GM13976 (cell line): Measurements from ENCODE around the gene ARHGEF10L.

ENCODE experiments used
- DNase-seq: peaks from one replicate; pipeline ENCODE4 v3.0.0; 2012; ENCODE audit warnings: low spot score
- in situ Hi-C: fragments of 300-500 bp; cut with MboI; formaldehyde crosslinking; loops from one replicate; pipeline ENCODE4 v1.12.0; 2022; ENCODE audit warnings: low sequenced_read_pairs, mixed read lengths, inconsistent platforms; ENCODE audit not compliant: unreplicated experiment
- TF ChIP-seq, protein P1 (sequence below): IDR thresholded peaks from 2 replicates; pipeline ENCODE4 v1.5.1; 2012; ENCODE audit warnings: borderline replicate concordance, mild to moderate bottlenecking; ENCODE audit not compliant: insufficient read depth; ENCODE audit errors: extremely low read depth, missing control alignments, control extremely low read depth

The ARHGEF10L gene

DNA sequence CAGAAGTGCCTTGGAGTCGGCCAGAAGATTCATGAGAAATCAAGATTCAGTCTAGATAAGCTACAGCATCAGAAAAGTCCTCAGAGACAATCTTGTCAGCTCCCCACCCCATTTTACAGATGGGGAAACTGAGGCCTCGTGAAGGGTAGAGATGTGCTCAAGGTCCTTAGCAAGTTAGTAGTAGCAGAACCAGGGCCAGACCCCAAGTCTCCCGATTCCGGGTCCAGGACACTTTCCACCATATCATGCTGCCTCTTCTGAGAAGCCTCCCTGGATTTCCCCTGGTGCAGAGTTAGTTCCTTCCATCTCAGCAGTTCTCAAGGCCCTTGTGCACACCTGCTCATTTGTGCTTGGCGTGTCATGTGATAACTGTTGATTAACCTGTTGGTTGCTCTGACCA is 124.1 kb downstream of the ARHGEF10L start:
- in situ Hi-C loops: no loop called here
- TF ChIP-seq, protein P1, sequence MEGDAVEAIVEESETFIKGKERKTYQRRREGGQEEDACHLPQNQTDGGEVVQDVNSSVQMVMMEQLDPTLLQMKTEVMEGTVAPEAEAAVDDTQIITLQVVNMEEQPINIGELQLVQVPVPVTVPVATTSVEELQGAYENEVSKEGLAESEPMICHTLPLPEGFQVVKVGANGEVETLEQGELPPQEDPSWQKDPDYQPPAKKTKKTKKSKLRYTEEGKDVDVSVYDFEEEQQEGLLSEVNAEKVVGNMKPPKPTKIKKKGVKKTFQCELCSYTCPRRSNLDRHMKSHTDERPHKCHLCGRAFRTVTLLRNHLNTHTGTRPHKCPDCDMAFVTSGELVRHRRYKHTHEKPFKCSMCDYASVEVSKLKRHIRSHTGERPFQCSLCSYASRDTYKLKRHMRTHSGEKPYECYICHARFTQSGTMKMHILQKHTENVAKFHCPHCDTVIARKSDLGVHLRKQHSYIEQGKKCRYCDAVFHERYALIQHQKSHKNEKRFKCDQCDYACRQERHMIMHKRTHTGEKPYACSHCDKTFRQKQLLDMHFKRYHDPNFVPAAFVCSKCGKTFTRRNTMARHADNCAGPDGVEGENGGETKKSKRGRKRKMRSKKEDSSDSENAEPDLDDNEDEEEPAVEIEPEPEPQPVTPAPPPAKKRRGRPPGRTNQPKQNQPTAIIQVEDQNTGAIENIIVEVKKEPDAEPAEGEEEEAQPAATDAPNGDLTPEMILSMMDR: no peak
- no peak for DNase-seq

DNA sequence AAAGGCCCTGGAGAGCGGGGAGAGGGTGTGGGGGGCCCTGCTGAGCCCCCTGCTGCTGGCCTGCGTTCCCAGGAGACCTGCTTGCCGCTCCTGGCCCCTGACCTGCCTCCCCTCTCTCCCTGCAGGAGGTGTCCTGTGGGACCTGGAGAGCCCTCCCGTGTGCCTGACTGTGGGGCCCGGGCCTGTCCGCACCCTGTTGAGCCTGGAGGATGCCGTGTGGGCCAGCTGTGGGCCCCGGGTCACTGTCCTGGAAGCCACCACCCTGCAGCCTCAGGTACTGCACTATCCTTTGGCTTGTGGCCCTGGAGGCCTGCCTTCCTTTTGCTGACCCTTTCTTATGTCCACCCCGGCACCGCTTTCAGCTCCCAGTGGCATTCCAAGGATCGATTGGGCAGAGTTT is 124.8 kb downstream of the ARHGEF10L start:
- in situ Hi-C loops: no loop called here
- DNase-seq: no peak
- TF ChIP-seq, protein P1: no peak

DNA sequence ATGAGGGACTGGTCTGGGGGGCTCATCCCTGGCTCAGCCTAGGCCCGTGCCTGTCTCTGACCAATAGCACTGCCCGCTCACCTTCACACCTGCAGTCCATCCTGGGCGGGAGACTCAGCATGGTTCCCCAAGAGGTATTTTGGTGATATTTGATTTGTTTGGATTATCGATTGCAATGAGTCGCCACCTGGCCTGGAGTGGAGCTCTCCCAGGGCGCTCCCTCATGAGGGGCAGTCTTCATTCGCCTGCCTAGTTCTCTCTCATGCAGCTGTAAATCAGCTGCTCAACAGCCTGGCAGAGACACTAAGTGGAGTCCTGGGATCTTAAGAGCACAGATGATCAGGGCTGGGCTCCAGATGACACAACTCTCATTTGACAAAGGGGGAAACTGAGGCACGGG is 125.6 kb downstream of the ARHGEF10L start:
- in situ Hi-C loops: no loop called here
- no peak for DNase-seq
- TF ChIP-seq, protein P1: no peak

DNA sequence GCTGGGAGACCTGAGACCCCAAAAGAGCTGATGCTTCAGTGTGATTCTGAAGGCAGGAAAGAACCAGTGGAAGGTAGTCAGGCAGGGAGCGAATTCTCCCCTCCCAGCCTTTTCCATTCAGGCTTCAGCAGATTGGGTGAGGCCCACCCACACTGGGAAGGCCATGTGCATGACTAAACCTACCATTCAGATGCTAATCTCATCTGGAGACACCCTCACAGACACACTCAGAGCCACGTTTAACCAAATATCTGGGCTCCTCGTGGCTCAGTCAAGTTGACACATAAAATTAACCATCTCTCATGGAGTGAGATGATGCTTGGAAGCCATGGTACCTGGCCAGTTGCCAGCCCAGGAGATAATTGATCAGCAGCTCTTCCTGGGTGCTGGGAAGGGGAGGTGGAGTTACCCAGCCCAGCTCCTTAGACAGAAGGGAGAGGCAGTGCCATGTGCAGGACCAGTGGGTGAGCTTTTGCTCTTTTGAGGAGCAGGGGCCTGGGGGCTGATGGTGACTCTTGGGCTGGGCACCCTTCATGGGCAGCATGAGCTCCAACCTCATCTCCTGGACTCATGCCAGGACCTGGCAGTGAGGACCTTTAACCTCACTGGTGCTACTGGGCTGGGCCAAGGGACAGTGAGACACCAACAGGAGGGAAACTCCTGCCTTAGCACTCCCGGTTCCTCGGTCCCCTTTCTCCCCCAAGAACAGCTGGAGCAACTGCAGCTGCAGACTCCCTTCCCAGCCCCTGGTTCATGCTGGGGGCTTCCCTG is 126.6 kb downstream of the ARHGEF10L start:
- in situ Hi-C loops: no loop called here
- TF ChIP-seq, protein P1: no peak
- DNase-seq: no peak

DNA sequence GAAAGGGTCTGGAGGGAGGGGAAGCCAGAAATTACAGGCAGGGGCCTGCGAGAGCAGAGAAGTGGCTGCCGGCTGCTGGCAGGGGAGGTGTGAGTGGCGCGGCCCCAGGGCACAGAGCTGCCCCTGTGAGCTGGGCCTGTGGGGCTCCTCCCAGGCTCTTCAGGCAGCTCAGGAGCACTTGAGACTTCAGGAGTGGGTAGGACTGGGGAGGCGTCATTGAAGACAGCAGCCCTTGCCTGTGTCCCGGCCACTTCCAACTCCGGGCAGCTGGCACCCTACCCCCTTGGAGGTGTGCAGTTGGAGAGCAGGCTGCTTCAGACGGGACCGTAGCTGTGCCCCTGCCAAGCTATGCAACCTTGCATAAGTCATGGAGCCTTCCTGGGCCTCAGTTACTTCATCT is 128.1 kb downstream of the ARHGEF10L start:
- TF ChIP-seq, protein P1: no peak
- DNase-seq: no peak
- in situ Hi-C loops: no loop called here

DNA sequence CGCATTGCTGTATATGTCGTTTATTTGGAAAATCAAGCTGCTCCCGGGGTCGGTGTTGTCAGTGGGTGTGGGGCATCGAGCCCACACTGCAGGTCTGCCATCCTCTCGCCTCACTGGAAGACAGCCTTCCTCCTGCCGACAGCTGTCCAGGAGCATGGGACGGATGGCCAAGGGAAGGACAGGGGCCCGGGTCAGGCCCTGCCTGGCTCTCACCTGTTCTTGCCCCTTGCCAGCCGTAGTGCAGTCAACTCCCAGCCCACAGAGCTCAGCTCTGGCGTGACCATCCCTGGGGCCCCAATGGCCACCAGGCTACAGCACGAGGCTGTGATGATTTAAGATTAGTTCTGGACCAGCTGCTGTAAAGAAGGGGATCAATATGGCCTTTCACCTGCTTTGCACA is 128.7 kb downstream of the ARHGEF10L start:
- TF ChIP-seq, protein P1: no peak
- in situ Hi-C loops: no loop called here
- no peak for DNase-seq
